ENCODE results near the gene ZNF208.
"Not testable (repeated sequence)": the region's sequence is repeated elsewhere in the genome, so short reads cannot be mapped to it uniquely, and the experiment has no call there.

Gene ZNF208

DNA sequence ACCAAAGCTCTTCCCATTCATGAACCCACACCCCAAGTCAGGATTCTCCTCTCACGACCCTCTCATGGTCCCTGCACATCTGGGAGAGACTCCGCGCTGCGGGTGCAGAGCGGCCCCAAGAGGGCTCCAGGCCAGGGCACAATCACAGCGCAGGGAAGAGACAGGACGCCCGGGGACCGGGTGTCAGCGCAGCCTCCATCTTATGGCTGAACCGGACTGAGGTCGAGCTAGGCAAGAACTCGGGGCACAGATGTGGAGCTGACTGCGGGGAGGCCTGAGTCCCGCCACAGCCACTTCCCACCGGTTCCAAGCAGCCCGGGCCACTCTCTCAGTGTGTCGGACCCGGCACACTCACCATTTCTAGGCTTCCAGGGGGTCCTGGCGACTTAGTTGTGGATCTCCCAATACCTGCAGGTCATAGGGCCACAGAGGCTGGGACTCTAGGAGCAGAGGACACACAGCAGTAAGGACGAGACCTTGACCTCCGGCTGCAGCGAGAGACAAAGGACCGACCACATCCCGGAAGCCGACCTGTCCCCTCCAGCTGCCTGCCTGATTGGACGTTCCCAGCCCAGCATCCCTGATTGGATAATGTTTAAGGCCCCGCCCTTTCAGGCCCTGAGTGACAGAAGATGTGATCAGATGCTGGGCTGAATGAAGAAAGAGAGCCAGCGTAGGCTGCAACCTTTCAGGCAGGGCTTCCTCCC, at the start of gene ZNF208:
ZNF208 (minus strand) TSS at position 507 of the 707 bp plus-strand sequence; CDS start at position 358, 149 bp downstream.
- peak; percentile 2 for DNase-seq

DNA sequence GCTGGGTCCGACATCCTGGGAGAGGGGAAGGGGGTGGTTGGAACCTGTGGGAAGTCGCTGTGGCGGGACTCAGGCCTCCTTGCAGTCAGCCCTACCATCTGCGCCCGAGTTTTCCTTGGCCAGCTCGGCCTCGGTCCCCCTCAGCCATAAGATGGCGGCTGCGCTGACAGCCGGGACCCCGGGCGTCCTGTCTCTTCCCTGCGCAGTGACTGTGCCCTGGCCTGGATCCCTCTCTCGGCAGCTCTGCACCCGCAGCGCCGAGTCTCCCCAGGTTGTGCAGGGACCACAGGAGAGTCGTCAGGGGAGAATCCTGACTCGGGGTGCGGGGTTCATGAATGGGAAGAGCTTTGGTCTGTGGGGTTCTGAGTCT, 41.9 kb upstream of the ZNF208 start:
- no peak for DNase-seq

DNA sequence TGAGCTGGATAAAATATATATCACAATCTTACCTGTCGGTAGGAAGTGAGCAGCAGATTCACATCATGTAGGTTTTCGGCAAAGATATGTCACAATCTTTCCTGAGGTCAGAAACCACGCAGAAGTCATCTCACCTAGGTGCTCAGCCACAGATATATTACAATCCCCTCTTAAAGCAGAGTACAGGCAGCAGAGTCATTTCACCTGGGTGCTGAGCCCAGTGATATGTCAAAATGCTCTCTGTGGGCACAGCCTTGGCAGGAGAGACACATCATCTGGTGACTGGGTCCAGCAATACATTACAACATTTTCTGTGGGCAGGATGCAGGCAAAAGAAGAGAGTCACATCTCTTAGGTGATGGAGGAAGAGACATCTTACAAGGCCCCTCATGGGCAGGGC, 30.4 kb upstream of the ZNF208 start:
- DNase-seq: not testable (repeated sequence)

DNA sequence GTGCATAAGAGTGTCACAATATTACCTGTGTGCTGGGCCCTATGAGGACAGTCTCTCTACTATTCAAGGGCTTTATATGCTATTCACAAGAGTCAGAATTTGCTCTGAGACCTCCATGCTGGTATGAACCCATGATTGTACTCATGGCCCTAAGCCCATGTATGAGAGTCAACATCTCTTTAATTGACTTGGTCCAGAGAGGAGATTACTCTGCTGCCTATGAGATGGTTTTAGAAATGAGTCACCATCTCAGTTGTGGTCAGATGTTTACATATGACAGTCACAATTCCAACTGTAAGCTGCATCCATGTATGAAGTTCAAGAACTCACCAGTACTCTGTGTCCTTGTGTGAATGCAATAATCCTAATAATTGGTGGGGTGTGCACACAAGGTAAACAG, 19.9 kb upstream of the ZNF208 start:
- no peak for DNase-seq

- no peak for DNase-seq
Observed at GRCh38 chr19:22026687-22027086, 15.9 kb upstream of the ZNF208 start.

GRCh38 chr19:22025539-22025938, 14.8 kb upstream of the ZNF208 start:
- DNase-seq: not testable (repeated sequence)

GRCh38 chr19:21970466-21970865, 40.3 kb downstream of the ZNF208 start:
- DNase-seq: no peak

GRCh38 chr19:21947775-21948174, 63.0 kb downstream of the ZNF208 start:
- no peak for DNase-seq

GRCh38 chr19:21940684-21941083, 70.1 kb downstream of the ZNF208 start:
- DNase-seq: no peak

DNA sequence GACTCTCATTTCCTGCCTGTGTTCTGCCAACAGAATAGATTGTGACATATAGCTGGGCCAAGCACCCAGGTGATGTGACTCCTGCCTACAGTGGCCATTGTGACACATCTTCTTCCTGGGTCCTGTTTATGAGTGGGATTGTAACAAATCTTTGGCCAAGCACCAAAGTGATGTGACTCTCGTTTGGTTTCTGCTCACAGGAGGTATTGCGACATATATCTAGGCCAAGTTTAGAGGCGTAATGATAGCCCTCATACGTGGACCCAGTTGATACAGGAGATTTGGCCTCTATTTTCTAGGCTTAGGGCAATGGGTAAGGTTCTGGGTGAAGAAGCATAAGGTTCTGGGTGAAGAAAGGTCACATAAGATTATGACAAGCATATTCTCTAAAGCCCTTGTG, 76.2 kb downstream of the ZNF208 start:
- DNase-seq: no peak

DNA sequence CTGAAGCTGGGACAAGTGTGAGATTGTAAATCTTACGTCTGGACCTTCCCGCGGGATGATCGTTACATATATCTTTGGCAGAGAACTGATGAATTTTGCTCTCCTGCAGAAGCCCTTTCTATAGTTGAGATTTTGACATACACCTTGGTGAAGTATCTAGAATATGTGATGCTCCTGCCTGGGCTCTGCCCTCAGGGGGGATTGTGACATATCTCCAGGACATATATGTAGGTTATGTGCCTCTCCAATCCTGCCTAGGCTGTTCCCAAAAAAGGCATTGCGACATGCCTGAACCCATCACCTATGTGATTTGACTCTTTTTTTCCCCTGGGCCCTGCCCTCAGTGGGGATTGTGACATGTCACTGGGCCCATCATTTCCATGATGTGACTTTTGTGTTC, 76.6 kb downstream of the ZNF208 start:
- no peak for DNase-seq

GRCh38 chr19:21922276-21922675, 88.5 kb downstream of the ZNF208 start:
- no peak for DNase-seq

GRCh38 chr19:21921691-21922180, 89.0 kb downstream of the ZNF208 start:
- no peak for DNase-seq

- no peak for DNase-seq
Observed at GRCh38 chr19:21915411-21915810, 95.3 kb downstream of the ZNF208 start.

DNA sequence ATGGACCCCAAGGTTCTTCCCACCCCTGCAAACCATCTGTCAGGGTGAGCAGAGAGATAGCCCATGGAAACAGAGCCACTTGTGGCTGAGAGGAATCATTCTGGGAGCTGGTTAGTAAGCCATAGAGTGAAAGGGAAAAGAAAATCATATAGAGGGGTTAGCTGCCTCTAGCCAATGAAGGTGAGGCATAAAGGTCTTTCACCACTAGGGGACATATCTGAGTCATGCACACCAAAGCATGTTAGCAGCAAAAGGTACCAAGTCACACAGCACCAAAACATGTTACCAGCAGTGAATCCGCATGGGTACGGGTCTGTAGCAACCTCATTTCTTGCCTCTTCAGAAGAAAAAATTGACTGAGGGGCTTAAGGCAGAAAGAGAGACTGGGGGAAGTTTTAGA, 98.1 kb downstream of the ZNF208 start:
- DNase-seq: no peak

GRCh38 chr19:21910318-21910717, 100.4 kb downstream of the ZNF208 start:
- DNase-seq: no peak

- no peak for DNase-seq
Observed at GRCh38 chr19:21908066-21908465, 102.7 kb downstream of the ZNF208 start.

GRCh38 chr19:21907516-21907915, 103.2 kb downstream of the ZNF208 start:
- DNase-seq: no peak

- DNase-seq: no peak
Observed at GRCh38 chr19:21902571-21902970, 108.2 kb downstream of the ZNF208 start.

GRCh38 chr19:21901861-21902260, 108.9 kb downstream of the ZNF208 start:
- DNase-seq: no peak

DNA sequence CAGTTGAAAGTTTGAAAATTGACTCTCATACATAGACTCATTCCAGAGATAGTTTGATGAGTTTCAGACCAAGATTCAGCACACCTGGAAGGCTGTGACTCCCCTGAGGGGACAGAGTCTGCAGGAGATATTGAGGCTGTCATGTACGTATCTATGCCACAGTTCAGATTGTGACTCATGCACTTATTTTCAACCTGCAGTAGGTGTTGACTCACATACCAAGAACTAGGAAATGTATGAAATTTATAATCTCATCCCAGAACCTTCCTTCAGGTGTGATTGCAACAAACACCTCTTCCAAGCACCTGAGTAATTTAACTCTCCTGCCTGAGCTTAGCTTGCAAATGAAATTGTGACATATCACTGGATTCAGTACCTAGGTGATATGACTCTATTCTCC, 110.3 kb downstream of the ZNF208 start:
- DNase-seq: no peak

DNA sequence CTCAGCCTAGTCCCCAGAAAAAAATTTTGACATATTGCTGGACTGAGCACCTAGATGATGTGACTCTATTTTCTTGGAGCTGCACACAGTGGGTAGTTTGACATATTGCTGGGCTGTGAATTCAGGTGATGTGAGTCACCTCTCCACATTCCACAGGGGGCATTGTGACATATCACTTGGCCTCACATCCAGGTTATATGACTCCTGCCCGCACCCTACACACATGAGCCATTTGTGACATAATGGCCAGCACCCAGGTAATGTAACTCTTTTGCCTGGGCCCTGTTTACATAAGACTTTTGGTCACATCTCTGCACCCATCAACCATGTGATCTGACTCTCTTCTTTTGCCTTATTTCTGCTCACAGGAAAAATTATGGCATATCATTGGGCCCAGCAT, 119.7 kb downstream of the ZNF208 start:
- DNase-seq: no peak

DNA sequence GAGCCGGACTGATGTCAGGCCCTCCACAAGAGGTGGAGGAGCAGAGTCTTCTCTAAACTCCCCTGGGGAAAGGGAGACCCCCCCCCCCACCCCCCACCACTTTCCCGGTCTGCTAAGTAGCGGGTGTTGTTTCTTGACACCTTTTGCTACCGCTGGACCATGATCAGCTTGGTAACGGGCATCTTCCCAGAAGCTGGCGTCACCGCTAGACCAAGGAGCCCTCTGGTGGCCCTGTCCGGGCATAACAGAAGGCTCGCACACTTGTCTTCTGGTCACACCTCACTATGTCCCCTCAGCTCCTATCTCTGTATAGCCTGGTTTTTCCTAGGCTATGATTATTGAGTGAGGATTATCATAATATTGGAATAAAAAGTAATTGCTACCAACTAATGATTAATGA, 120.7 kb downstream of the ZNF208 start:
- peak; percentile 30 for DNase-seq

- not testable (repeated sequence) for DNase-seq
Observed at GRCh38 chr19:21885516-21885915, 125.2 kb downstream of the ZNF208 start.

DNA sequence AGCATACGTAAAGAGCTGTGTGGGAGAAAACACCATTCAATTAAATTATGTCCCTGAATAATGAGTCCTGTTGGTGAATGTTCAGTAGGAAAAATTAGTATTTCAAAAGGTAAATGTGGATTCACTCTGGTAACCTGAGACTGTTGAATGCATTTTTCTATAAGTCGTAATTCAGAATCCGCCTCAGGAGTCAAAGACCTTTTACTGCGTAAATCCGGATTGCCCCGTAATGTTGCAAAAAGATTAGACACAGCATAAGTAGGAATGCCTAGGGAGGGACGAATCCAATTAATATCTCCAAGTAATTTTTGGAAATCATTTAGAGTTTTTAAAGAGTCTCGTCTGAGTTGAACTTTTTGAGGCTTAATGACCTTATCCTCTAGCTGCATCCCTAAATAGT, 126.0 kb downstream of the ZNF208 start:
- not testable (repeated sequence) for DNase-seq

Data from retina (tissue), 1 donor.